Heart left ventricle (tissue), 13 donors: ENCODE results near the gene DPYSL3.

Experiments used
- CTCF ChIP-seq, 12 donors: fragments of 200-600 bp; sonication (generic) in 4 of 12; IDR thresholded peaks; one replicate each; pipeline versions ENCODE4 v1.5.0 to v1.8.0; 2018 to 2022; ENCODE audit warnings: antibody characterized with exemption in 12 of 12, mild to moderate bottlenecking in 5 of 12
- POLR2A ChIP-seq, 2 donors: fragments of 450-650 bp; IDR thresholded peaks; one replicate each; pipeline ENCODE4 v1.6.1; 2017; ENCODE audit warnings: antibody characterized with exemption in 2 of 2, mild to moderate bottlenecking in 2 of 2, moderate library complexity in 2 of 2
- donor health status: ischemic (EF 13 %, LVEDD 7.1; RV severe dilation, severe dysfunction).
- donor health status: DM: no; HTN: yes; CAD: no.
- donor health status: DM: no; HTN: no; CAD: no.
- donor health status: ischemic (EF 25% LVEDD 6.9; RV normal size, moderate dysfunction).
- donor health status: ischemic (EF 25% LVEDD 5.7; RV mildly dilated, moderate dysfunction).
- donor health status: ischemic (EF 35%, LVEDD 5.7; RV mildly dilated, moderate dysfunction).
- donor health status: nonischemic (EF 11% LVEDD 7.7; RV severe dilation, severe dysfunction).
- donor health status: DM: yes; HTN: yes; CAD: no.
- donor health status: PGD.
- donor health status: ischemic (EF 29% LVEDD 5.4; RV normal size, mild dysfunction).
- donor health status: nonischemic (EF 23%, LVEDD 6.1; RV moderate dilation, normal function).

- TF ChIP-seq POLR2A (IDR thresholded peaks at IDR 0.05) (no peak), CTCF (IDR thresholded peaks at IDR 0.05) (no peak)
These were observed 48.2 kb upstream of the DPYSL3 start for GRCh38 chr5:147557876-147558745.
